Vein endothelial cell (primary cell): Measurements from ENCODE around the gene PPP6R2. TPM values are rescaled to one million over a fixed set of nuclear protein-coding genes. Genes with fewer than 3 reads are reported as not detected.

ENCODE experiments used
- total RNA-seq: library from RNA; depleted of rRNA; stranded (reverse); fragments of >200 nt; gene quantifications from 2 replicates; pipeline ENCODE4 v1.2.3, GENCODE V29; 2012

PPP6R2 gene, protein sequence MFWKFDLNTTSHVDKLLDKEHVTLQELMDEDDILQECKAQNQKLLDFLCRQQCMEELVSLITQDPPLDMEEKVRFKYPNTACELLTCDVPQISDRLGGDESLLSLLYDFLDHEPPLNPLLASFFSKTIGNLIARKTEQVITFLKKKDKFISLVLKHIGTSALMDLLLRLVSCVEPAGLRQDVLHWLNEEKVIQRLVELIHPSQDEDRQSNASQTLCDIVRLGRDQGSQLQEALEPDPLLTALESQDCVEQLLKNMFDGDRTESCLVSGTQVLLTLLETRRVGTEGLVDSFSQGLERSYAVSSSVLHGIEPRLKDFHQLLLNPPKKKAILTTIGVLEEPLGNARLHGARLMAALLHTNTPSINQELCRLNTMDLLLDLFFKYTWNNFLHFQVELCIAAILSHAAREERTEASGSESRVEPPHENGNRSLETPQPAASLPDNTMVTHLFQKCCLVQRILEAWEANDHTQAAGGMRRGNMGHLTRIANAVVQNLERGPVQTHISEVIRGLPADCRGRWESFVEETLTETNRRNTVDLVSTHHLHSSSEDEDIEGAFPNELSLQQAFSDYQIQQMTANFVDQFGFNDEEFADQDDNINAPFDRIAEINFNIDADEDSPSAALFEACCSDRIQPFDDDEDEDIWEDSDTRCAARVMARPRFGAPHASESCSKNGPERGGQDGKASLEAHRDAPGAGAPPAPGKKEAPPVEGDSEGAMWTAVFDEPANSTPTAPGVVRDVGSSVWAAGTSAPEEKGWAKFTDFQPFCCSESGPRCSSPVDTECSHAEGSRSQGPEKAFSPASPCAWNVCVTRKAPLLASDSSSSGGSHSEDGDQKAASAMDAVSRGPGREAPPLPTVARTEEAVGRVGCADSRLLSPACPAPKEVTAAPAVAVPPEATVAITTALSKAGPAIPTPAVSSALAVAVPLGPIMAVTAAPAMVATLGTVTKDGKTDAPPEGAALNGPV
- total RNA-seq: 59.3 and 77.4 TPM in 2 replicates

GRCh38 chr22:50342651-50343540, at the start of gene PPP6R2:
Gene PPP6R2, plus strand, starts transcription at chr22:50343327. Its CDS starts 50,582 bp downstream, at chr22:50393909.

GRCh38 chr22:50306753-50307749, 36.1 kb upstream of the PPP6R2 start, which contains the start of gene PLXNB2:
Gene PLXNB2, minus strand, starts transcription at chr22:50307646. Its CDS starts 17,062 bp downstream, at chr22:50290584.

GRCh38 chr22:50326956-50327710, 16.0 kb upstream of the PPP6R2 start, which contains the start of gene DENND6B:
Gene DENND6B, minus strand, starts transcription at chr22:50327012. Its CDS starts 24 bp downstream, at chr22:50326988.

GRCh38 chr22:50474710-50475651, 131.9 kb downstream of the PPP6R2 start, which contains the start of gene SBF1:
Gene SBF1, minus strand, starts transcription at chr22:50475035. Its CDS starts 195 bp downstream, at chr22:50474840.

GRCh38 chr22:50481440-50482106, 138.4 kb downstream of the PPP6R2 start, which contains the start of gene ADM2:
Gene ADM2, plus strand, starts transcription at chr22:50481543. Its CDS starts 305 bp downstream, at chr22:50481848.

GRCh38 chr22:50486561-50487289, 143.6 kb downstream of the PPP6R2 start, which contains the start of gene MIOX:
Gene MIOX, plus strand, starts transcription at chr22:50486859. Its CDS starts 39 bp downstream, at chr22:50486898.

Other genes starting within 250 kb of the PPP6R2 start
- gene PANX2, start 172.6 kb upstream of the PPP6R2 start, total RNA-seq: 0.67 and 1.6 TPM in 2 replicates
- 29.2 and 35.3 TPM in 2 replicates for gene TRABD, start 157.4 kb upstream of the PPP6R2 start, total RNA-seq
- 15.9 and 24.8 TPM in 2 replicates for gene SELENOO, start 142.3 kb upstream of the PPP6R2 start, total RNA-seq
- 29.1 and 31.0 TPM in 2 replicates for gene TUBGCP6, start 98.3 kb upstream of the PPP6R2 start, total RNA-seq
- 24.7 and 24.8 TPM in 2 replicates for gene HDAC10, start 92.1 kb upstream of the PPP6R2 start, total RNA-seq
- gene MAPK12, start 81.6 kb upstream of the PPP6R2 start, total RNA-seq: 73.3 and 79.7 TPM in 2 replicates
- 25.5 and 38.5 TPM in 2 replicates for gene MAPK11, start 72.9 kb upstream of the PPP6R2 start, total RNA-seq
- gene PLXNB2, start 35.7 kb upstream of the PPP6R2 start, total RNA-seq: 92.4 and 113 TPM in 2 replicates
- gene DENND6B, start 16.3 kb upstream of the PPP6R2 start, total RNA-seq: 2.1 and 4.2 TPM in 2 replicates
- 50.7 and 68.9 TPM in 2 replicates for gene SBF1, start 131.7 kb downstream of the PPP6R2 start, total RNA-seq
- 0.48 and 0.65 TPM in 2 replicates for gene ADM2, start 138.2 kb downstream of the PPP6R2 start, total RNA-seq
- gene MIOX, start 143.5 kb downstream of the PPP6R2 start, total RNA-seq: not detected in 2 replicates
- 43.1 and 52.6 TPM in 2 replicates for gene LMF2, start 164.4 kb downstream of the PPP6R2 start, total RNA-seq
- 27.8 and 31.7 TPM in 2 replicates for gene NCAPH2, start 164.9 kb downstream of the PPP6R2 start, total RNA-seq
- gene SCO2, start 182.3 kb downstream of the PPP6R2 start, total RNA-seq: 2.9 and 3.2 TPM in 2 replicates
- gene TYMP, start 186.7 kb downstream of the PPP6R2 start, total RNA-seq: 5.5 and 9.5 TPM in 2 replicates
- gene KLHDC7B, start 202.6 kb downstream of the PPP6R2 start, total RNA-seq: under 0.01 TPM in 1 of 2 replicates, not detected in the other
- gene SYCE3, start 219.6 kb downstream of the PPP6R2 start, total RNA-seq: not detected in 2 replicates
- 2.0 and 2.5 TPM in 2 replicates for gene CPT1B, start 235.1 kb downstream of the PPP6R2 start, total RNA-seq
- 32.6 and 36.6 TPM in 2 replicates for gene CHKB, start 239.5 kb downstream of the PPP6R2 start, total RNA-seq